Esophagus squamous epithelium (tissue), 4 donors: ENCODE measurements around the gene TYW3.

ENCODE experiments used
- POLR2A ChIP-seq, 4 donors: fragments of 450-650 bp; IDR thresholded peaks; one replicate each; pipeline ENCODE4 v1.6.1; 2017; ENCODE audit warnings: antibody characterized with exemption in 4 of 4, mild to moderate bottlenecking in 4 of 4, moderate library complexity in 3 of 4
- TF ChIP-seq, protein P1 (sequence below), 6 experiments: fragments of 450-650 bp in 4 of 6; fragments of 200-600 bp in 2 of 6; sonication (generic) in 2 of 6; IDR thresholded peaks; one replicate each; pipeline ENCODE4 v1.5.1; 2016 to 2019; ENCODE audit warnings: antibody characterized with exemption in 6 of 6, mild to moderate bottlenecking in 4 of 6, moderate library complexity in 4 of 6

DNA sequence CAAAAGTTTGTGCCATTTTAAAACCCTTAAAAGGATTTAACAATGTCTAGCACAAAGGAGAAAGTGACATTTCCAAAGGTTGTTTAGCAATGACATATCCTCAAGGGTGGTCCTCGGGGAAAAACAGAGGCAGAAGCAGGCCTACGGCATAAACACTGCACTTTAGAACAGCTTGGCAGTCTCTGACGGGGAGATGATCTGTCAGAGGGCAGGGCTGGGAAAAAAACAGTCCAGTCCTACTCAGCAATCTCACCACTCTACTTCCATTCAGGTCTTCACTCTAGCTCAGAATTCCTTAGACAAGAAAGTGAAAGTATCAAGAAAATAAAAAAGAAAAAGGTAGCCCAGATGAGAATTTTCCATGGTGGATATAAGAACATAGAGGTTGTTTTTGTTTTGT, 4.2 kb upstream of the TYW3 start:
- TF ChIP-seq, protein P1, sequence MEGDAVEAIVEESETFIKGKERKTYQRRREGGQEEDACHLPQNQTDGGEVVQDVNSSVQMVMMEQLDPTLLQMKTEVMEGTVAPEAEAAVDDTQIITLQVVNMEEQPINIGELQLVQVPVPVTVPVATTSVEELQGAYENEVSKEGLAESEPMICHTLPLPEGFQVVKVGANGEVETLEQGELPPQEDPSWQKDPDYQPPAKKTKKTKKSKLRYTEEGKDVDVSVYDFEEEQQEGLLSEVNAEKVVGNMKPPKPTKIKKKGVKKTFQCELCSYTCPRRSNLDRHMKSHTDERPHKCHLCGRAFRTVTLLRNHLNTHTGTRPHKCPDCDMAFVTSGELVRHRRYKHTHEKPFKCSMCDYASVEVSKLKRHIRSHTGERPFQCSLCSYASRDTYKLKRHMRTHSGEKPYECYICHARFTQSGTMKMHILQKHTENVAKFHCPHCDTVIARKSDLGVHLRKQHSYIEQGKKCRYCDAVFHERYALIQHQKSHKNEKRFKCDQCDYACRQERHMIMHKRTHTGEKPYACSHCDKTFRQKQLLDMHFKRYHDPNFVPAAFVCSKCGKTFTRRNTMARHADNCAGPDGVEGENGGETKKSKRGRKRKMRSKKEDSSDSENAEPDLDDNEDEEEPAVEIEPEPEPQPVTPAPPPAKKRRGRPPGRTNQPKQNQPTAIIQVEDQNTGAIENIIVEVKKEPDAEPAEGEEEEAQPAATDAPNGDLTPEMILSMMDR (IDR thresholded peaks at IDR 0.05) = no peak
- no peak for TF ChIP-seq POLR2A (IDR thresholded peaks at IDR 0.05)
